Neural cell (in vitro differentiated cells): ENCODE measurements around the gene MYO1D. TPM values are rescaled to one million over a fixed set of nuclear protein-coding genes. Genes with fewer than 3 reads are reported as not detected.

Source experiments
- H2AFZ ChIP-seq: fragments of 200-600, 300-800 bp; sonication (generic), shearing (Covaris generic); 2 replicates; pipeline ENCODE4 v1.6.0; 2014; ENCODE audit warnings: low read depth, mild to moderate bottlenecking, antibody characterized with exemption, low read length, moderate library complexity
- H3F3A ChIP-seq: fragments of 200-600 bp; shearing (Covaris generic); 2 replicates; pipeline ENCODE4 v1.6.1; 2016; ENCODE audit warnings: mild to moderate bottlenecking, moderate library complexity, mixed read lengths, antibody characterized with exemption, low read length; ENCODE audit not compliant: insufficient read depth, poor library complexity, severe bottlenecking
- H3K27ac ChIP-seq: fragments of 200-600, 300-800 bp; sonication (generic), shearing (Covaris generic); 2 replicates; pipeline ENCODE4 v1.5.1; 2014; ENCODE audit warnings: mild to moderate bottlenecking, low read length, moderate library complexity
- H3K27me3 ChIP-seq: fragments of 300-800, 200-600 bp; sonication (generic), shearing (Covaris generic); 2 replicates; pipeline ENCODE4 v1.6.0; 2014; ENCODE audit warnings: mild to moderate bottlenecking, low read depth, low read length, moderate library complexity; ENCODE audit not compliant: insufficient read depth
- H3K36me3 ChIP-seq: fragments of 300-800, 200-600 bp; sonication (generic), shearing (Covaris generic); 2 replicates; pipeline ENCODE4 v1.5.1; 2014; ENCODE audit warnings: mild to moderate bottlenecking, antibody characterized with exemption, low read length, moderate library complexity; ENCODE audit not compliant: insufficient read depth
- H3K4me2 ChIP-seq: fragments of 300-800, 200-600 bp; sonication (generic), shearing (Covaris generic); 2 replicates; pipeline ENCODE4 v1.6.0; 2014; ENCODE audit warnings: mild to moderate bottlenecking, low read length
- H3K4me3 ChIP-seq: fragments of 300-800, 200-600 bp; sonication (generic), shearing (Covaris generic); 2 replicates; pipeline ENCODE4 v1.5.1; 2014; ENCODE audit warnings: mild to moderate bottlenecking, low read length, moderate library complexity
- H3K79me2 ChIP-seq: fragments of 200-600 bp; shearing (Covaris generic); replicated peaks from 2 replicates; pipeline ENCODE4 v1.6.0; 2014; ENCODE audit warnings: mild to moderate bottlenecking, low read length, moderate library complexity; ENCODE audit not compliant: insufficient read depth
- H3K9ac ChIP-seq: fragments of 300-800, 200-600 bp; sonication (generic), shearing (Covaris generic); 2 replicates; pipeline ENCODE4 v1.6.1; 2016; ENCODE audit warnings: mild to moderate bottlenecking, low read length, mixed read lengths
- H3K9me2 ChIP-seq: fragments of 200-600 bp; shearing (Covaris generic); 2 replicates; pipeline ENCODE4 v1.6.1; 2016; ENCODE audit warnings: mild to moderate bottlenecking, low read length, mixed read lengths; ENCODE audit not compliant: insufficient read depth
- H3K9me3 ChIP-seq: fragments of 200-600, 300-800 bp; sonication (generic), shearing (Covaris generic); 2 replicates; pipeline ENCODE4 v1.6.1; 2016; ENCODE audit warnings: mild to moderate bottlenecking, mixed run types, low read length, moderate library complexity, mixed read lengths
- H4K20me1 ChIP-seq: fragments of 200-600 bp; shearing (Covaris generic); 2 replicates; pipeline ENCODE4 v1.6.1; 2016; ENCODE audit warnings: mild to moderate bottlenecking, mixed run types; ENCODE audit not compliant: insufficient read depth
- EP300 ChIP-seq: fragments of 450-650 bp; conservative IDR thresholded peaks from 2 replicates; pipeline ENCODE4 v1.6.1; 2014; ENCODE audit warnings: antibody characterized with exemption, mild to moderate bottlenecking, moderate library complexity; ENCODE audit not compliant: poor library complexity, severe bottlenecking
- EZH2 ChIP-seq: fragments of 200-600, 300-800 bp; shearing (Covaris generic), sonication (generic); IDR thresholded peaks from 2 replicates; pipeline ENCODE4 v1.6.1; 2014; ENCODE audit warnings: antibody characterized with exemption, low read length, borderline replicate concordance, mild to moderate bottlenecking; ENCODE audit not compliant: insufficient read depth, poor library complexity, severe bottlenecking
- MXI1 ChIP-seq: fragments of 450-650 bp; conservative IDR thresholded peaks from 2 replicates; pipeline ENCODE4 v1.6.1; 2014; ENCODE audit warnings: antibody characterized with exemption, mild to moderate bottlenecking; ENCODE audit not compliant: poor library complexity, severe bottlenecking
- POLR2AphosphoS5 ChIP-seq: IDR thresholded peaks from 2 replicates; pipeline ENCODE4 v1.6.1; 2012
- RAD21 ChIP-seq: fragments of 450-650 bp; conservative IDR thresholded peaks from 2 replicates; pipeline ENCODE4 v1.6.1; 2014; ENCODE audit warnings: antibody characterized with exemption, mild to moderate bottlenecking, moderate library complexity
- SMC3 ChIP-seq: fragments of 450-650 bp; conservative IDR thresholded peaks from 2 replicates; pipeline ENCODE4 v1.6.1; 2014; ENCODE audit warnings: antibody characterized with exemption, mild to moderate bottlenecking, moderate library complexity; ENCODE audit not compliant: poor library complexity
- TAF1 ChIP-seq: IDR thresholded peaks from 2 replicates; pipeline ENCODE4 v1.6.1; 2012; ENCODE audit warnings: low read depth
- polyA plus RNA-seq: library from polyadenylated mRNA; depleted of rRNA; stranded (reverse); fragments of >200 nt; gene quantifications from 2 replicates; pipeline ENCODE4 v1.2.3, GENCODE V29; 2014
- TF ChIP-seq, protein P1 (sequence below): IDR thresholded peaks from 2 replicates; pipeline ENCODE4 v1.6.1; 2012; ENCODE audit warnings: borderline replicate concordance
- TF ChIP-seq, protein P2 (sequence below): fragments of 450-650 bp; IDR thresholded peaks from 2 replicates; pipeline ENCODE4 v1.5.1; 2014; ENCODE audit warnings: antibody characterized with exemption, mild to moderate bottlenecking, moderate library complexity; ENCODE audit not compliant: poor library complexity, severe bottlenecking

Gene MYO1D
- polyA plus RNA-seq, 1 donor from 2014 or later: 10.7 TPM

DNA sequence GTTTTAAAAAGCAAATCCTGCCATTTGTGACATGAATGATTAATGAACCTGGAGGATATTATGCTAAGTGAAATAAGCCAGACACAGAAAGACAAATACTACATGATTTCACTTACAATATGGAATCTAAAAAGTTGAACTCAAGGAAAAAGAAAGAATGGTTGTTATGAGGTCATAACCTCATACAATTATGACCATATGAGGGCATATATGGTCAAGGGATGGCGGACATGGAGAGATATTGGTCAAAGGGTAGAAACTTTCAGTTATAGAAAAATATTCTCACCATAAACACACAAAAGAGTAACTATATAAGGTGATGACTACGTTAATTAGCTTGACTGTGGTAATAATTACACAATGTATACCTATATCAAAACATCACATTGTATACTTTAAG is 56.5 kb downstream of the MYO1D start:
- Histone ChIP-seq H3K36me3 (no peaks in the 10 kb centered on the region), H3F3A (no peaks in the 10 kb centered on the region), H3K4me3 (no peak overlapping the region), H3K27ac (no peak overlapping the region), H4K20me1 (no peaks in the 10 kb centered on the region), H3K79me2 (no peaks in the 10 kb centered on the region), H3K27me3 (no peaks in the 10 kb centered on the region), H3K9me3 (no peaks in the 10 kb centered on the region), H2AFZ (no peak overlapping the region), H3K9me2 (no peaks in the 10 kb centered on the region), H3K4me2 (no peak overlapping the region), H3K9ac (no peak overlapping the region)
- TF ChIP-seq RAD21 (no peak), EZH2 (no peak), SMC3 (no peak), POLR2AphosphoS5 (no peak), MXI1 (no peak), EP300 (no peak)
- TF ChIP-seq, protein P1, sequence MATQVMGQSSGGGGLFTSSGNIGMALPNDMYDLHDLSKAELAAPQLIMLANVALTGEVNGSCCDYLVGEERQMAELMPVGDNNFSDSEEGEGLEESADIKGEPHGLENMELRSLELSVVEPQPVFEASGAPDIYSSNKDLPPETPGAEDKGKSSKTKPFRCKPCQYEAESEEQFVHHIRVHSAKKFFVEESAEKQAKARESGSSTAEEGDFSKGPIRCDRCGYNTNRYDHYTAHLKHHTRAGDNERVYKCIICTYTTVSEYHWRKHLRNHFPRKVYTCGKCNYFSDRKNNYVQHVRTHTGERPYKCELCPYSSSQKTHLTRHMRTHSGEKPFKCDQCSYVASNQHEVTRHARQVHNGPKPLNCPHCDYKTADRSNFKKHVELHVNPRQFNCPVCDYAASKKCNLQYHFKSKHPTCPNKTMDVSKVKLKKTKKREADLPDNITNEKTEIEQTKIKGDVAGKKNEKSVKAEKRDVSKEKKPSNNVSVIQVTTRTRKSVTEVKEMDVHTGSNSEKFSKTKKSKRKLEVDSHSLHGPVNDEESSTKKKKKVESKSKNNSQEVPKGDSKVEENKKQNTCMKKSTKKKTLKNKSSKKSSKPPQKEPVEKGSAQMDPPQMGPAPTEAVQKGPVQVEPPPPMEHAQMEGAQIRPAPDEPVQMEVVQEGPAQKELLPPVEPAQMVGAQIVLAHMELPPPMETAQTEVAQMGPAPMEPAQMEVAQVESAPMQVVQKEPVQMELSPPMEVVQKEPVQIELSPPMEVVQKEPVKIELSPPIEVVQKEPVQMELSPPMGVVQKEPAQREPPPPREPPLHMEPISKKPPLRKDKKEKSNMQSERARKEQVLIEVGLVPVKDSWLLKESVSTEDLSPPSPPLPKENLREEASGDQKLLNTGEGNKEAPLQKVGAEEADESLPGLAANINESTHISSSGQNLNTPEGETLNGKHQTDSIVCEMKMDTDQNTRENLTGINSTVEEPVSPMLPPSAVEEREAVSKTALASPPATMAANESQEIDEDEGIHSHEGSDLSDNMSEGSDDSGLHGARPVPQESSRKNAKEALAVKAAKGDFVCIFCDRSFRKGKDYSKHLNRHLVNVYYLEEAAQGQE: no peak

DNA sequence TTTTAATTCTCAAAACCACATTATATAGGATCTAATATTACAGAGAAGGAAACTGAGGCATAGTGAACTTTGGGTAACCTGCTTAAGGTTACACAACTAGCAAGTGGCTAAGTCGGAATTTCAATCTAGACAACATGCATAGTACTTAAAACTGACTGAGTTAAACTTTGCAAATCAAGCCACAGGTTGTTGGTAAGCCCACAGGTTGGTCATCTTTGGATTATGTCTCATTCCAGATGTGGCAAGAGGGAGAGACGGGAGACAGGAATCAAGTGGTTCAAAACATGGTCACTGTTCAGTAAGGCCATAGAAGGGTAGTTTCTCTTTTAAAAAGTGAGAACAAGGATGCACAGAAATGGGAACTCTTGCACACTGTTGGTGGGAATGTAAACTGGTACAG is 57.1 kb downstream of the MYO1D start:
- Histone ChIP-seq H3K9ac (no peak overlapping the region), H3K9me3 (no peaks in the 10 kb centered on the region), H3F3A (no peaks in the 10 kb centered on the region), H3K79me2 (no peaks in the 10 kb centered on the region), H3K9me2 (no peaks in the 10 kb centered on the region), H3K27ac (no peak overlapping the region), H3K4me2 (no peak overlapping the region), H2AFZ (no peak overlapping the region), H3K4me3 (no peak overlapping the region), H3K36me3 (no peaks in the 10 kb centered on the region), H3K27me3 (no peaks in the 10 kb centered on the region), H4K20me1 (no peaks in the 10 kb centered on the region)
- TF ChIP-seq RAD21 (no peak), MXI1 (no peak), SMC3 (no peak), EP300 (no peak), TAF1 (no peak), EZH2 (no peak), POLR2AphosphoS5 (no peak)
- TF ChIP-seq, protein P1: no peak
- TF ChIP-seq, protein P2, sequence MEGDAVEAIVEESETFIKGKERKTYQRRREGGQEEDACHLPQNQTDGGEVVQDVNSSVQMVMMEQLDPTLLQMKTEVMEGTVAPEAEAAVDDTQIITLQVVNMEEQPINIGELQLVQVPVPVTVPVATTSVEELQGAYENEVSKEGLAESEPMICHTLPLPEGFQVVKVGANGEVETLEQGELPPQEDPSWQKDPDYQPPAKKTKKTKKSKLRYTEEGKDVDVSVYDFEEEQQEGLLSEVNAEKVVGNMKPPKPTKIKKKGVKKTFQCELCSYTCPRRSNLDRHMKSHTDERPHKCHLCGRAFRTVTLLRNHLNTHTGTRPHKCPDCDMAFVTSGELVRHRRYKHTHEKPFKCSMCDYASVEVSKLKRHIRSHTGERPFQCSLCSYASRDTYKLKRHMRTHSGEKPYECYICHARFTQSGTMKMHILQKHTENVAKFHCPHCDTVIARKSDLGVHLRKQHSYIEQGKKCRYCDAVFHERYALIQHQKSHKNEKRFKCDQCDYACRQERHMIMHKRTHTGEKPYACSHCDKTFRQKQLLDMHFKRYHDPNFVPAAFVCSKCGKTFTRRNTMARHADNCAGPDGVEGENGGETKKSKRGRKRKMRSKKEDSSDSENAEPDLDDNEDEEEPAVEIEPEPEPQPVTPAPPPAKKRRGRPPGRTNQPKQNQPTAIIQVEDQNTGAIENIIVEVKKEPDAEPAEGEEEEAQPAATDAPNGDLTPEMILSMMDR: no peak
